KMS-11 (cell line): ENCODE results near the gene RBFOX1.

ENCODE experiments used
- H2AFZ ChIP-seq: fragments of 200-600 bp; sonication (generic); 2 replicates; pipeline ENCODE4 v1.6.1; 2016; ENCODE audit warnings: antibody characterized with exemption, mixed run types, low read depth
- H3K27ac ChIP-seq: fragments of 200-600 bp; sonication (generic); 2 replicates; pipeline ENCODE4 v1.6.1; 2016; ENCODE audit warnings: mild to moderate bottlenecking, mixed run types
- H3K27me3 ChIP-seq: fragments of 200-600 bp; sonication (generic); 2 replicates; pipeline ENCODE4 v1.6.1; 2017; ENCODE audit warnings: mild to moderate bottlenecking, low read depth, mixed run types, moderate library complexity; ENCODE audit not compliant: insufficient read depth
- H3K36me3 ChIP-seq: fragments of 200-600 bp; sonication (generic); 2 replicates; pipeline ENCODE4 v1.6.1; 2017; ENCODE audit warnings: mild to moderate bottlenecking, mixed run types; ENCODE audit not compliant: insufficient read depth
- H3K4me1 ChIP-seq: fragments of 200-600 bp; sonication (generic); 2 replicates; pipeline ENCODE4 v1.6.1; 2016; ENCODE audit warnings: mild to moderate bottlenecking, low read depth, mixed run types; ENCODE audit not compliant: poor library complexity, severe bottlenecking
- H3K4me2 ChIP-seq: fragments of 200-600 bp; sonication (generic); 2 replicates; pipeline ENCODE4 v1.7.0; 2016; ENCODE audit warnings: mild to moderate bottlenecking, mixed run types
- H3K4me3 ChIP-seq: fragments of 200-600 bp; sonication (generic); IDR thresholded peaks from 2 replicates; pipeline ENCODE4 v1.6.1; 2017; ENCODE audit warnings: low read depth, low read length, mixed read lengths; ENCODE audit not compliant: insufficient read depth
- H3K79me2 ChIP-seq: fragments of 200-600 bp; sonication (generic); 2 replicates; pipeline ENCODE4 v1.6.1; 2016; ENCODE audit warnings: low read depth, mixed run types; ENCODE audit not compliant: insufficient read depth
- H3K9ac ChIP-seq: fragments of 200-600 bp; sonication (generic); 2 replicates; pipeline ENCODE4 v1.6.1; 2016; ENCODE audit warnings: mild to moderate bottlenecking, mixed run types
- H4K20me1 ChIP-seq: fragments of 200-600 bp; sonication (generic); 2 replicates; pipeline ENCODE4 v1.6.1; 2016; ENCODE audit warnings: mild to moderate bottlenecking, mixed run types; ENCODE audit not compliant: insufficient read depth
- CTCF ChIP-seq: fragments of 200-600 bp; sonication (generic); conservative IDR thresholded peaks from 2 replicates; pipeline ENCODE4 v1.6.1; 2017; ENCODE audit warnings: low read depth, mild to moderate bottlenecking, antibody characterized with exemption, low read length, moderate library complexity, mixed read lengths

The RBFOX1 gene

GRCh38 chr16:7517496-7517895 lies 184.9 kb downstream of the RBFOX1 start:
- Histone ChIP-seq H3K9ac (no peak overlapping the region), H4K20me1 (no peaks in the 10 kb centered on the region), H3K4me3 (no peak overlapping the region), H3K4me1 (no peaks in the 10 kb centered on the region), H3K27me3 (no peaks in the 10 kb centered on the region), H3K79me2 (no peaks in the 10 kb centered on the region), H3K36me3 (no peaks in the 10 kb centered on the region), H3K27ac (no peak overlapping the region), H3K4me2 (no peak overlapping the region), H2AFZ (no peak overlapping the region)
- TF ChIP-seq CTCF = no peak

DNA sequence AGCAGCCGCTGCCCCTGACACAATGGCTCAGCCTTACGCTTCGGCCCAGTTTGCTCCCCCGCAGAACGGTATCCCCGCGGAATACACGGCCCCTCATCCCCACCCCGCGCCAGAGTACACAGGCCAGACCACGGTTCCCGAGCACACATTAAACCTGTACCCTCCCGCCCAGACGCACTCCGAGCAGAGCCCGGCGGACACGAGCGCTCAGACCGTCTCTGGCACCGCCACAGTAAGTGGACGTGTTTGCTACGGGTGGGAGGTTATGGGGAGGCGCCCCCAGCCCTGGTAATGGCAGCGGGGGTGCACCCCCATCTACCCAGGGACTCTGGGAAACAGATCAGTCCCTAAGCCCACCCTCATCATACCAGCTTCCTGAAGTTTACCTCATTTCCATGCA lies 185.5 kb downstream of the RBFOX1 start:
- no peaks in the 10 kb centered on the region for H3K36me3 ChIP-seq
- no peak overlapping the region for H3K4me2 ChIP-seq
- no peak overlapping the region for H3K9ac ChIP-seq
- no peaks in the 10 kb centered on the region for H3K79me2 ChIP-seq
- no peak overlapping the region for H2AFZ ChIP-seq
- H4K20me1 ChIP-seq = no peaks in the 10 kb centered on the region
- H3K4me3 ChIP-seq = no peak overlapping the region
- no peaks in the 10 kb centered on the region for H3K27me3 ChIP-seq
- no peak overlapping the region for H3K27ac ChIP-seq
- H3K4me1 ChIP-seq = no peaks in the 10 kb centered on the region
- TF ChIP-seq CTCF = no peak

- no peaks in the 10 kb centered on the region for H3K27me3 ChIP-seq
- no peak overlapping the region for H3K4me3 ChIP-seq
- H3K79me2 ChIP-seq = no peaks in the 10 kb centered on the region
- H4K20me1 ChIP-seq = no peaks in the 10 kb centered on the region
- TF ChIP-seq CTCF = no peak
- no peak overlapping the region for H2AFZ ChIP-seq
- no peaks in the 10 kb centered on the region for H3K4me1 ChIP-seq
- H3K4me2 ChIP-seq = no peak overlapping the region
- no peak overlapping the region for H3K9ac ChIP-seq
- H3K36me3 ChIP-seq = no peaks in the 10 kb centered on the region
- H3K27ac ChIP-seq = no peak overlapping the region
These were observed 189.2 kb downstream of the RBFOX1 start for GRCh38 chr16:7521834-7522233.

DNA sequence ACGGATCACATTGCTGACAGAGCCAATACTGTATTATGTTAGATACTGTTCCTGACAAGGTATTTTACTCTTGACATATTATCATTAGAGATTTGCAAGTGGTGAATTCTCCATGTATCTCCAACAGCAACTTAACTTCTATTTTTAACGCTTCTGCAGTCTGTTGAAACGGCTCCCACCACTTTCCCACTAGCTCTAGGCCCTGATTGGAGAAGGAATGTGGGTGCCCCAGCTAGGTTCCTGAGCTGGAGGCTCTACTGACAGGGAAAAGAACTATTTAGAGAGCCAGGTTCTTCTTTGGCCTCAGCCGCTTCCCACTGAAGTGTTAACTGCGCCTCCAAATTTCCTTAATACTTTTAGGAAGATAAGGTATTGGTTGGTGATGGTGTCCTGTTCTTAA lies 191.8 kb downstream of the RBFOX1 start:
- H3K9ac ChIP-seq = no peak overlapping the region
- H3K4me3 ChIP-seq = no peak overlapping the region
- H3K79me2 ChIP-seq = no peaks in the 10 kb centered on the region
- H2AFZ ChIP-seq = no peak overlapping the region
- H3K36me3 ChIP-seq = no peaks in the 10 kb centered on the region
- H3K4me1 ChIP-seq = no peaks in the 10 kb centered on the region
- H3K27me3 ChIP-seq = no peaks in the 10 kb centered on the region
- H4K20me1 ChIP-seq = no peaks in the 10 kb centered on the region
- H3K27ac ChIP-seq = no peak overlapping the region
- TF ChIP-seq CTCF = no peak
- H3K4me2 ChIP-seq = no peak overlapping the region

DNA sequence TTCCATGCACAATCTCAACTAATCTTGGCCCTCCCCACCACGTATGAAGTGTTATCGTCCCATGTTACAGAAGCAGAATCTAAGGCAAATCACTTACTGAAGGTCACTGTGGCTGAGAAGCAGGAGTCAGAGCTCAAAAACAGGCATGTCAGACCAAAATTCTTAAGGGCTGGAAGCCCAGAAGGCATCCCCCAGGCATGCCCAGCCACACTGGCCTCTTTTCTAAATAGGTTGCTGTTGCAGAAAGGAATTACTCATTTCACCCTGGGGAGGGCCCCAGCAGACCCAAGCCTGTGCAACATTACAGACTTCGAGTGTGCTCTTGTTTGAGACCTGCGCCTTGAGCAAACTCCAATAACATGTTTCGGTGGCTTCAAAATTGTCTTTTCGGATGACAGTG lies 194.1 kb downstream of the RBFOX1 start:
- Histone ChIP-seq H3K79me2 (no peaks in the 10 kb centered on the region), H3K4me1 (no peaks in the 10 kb centered on the region), H3K27me3 (no peaks in the 10 kb centered on the region), H4K20me1 (no peaks in the 10 kb centered on the region), H3K36me3 (no peaks in the 10 kb centered on the region), H2AFZ (no peak overlapping the region), H3K9ac (no peak overlapping the region), H3K27ac (no peak overlapping the region), H3K4me2 (no peak overlapping the region), H3K4me3 (no peak overlapping the region)
- TF ChIP-seq CTCF = no peak
